ENCODE measurements around the gene SLC9A8.

Gene SLC9A8

DNA sequence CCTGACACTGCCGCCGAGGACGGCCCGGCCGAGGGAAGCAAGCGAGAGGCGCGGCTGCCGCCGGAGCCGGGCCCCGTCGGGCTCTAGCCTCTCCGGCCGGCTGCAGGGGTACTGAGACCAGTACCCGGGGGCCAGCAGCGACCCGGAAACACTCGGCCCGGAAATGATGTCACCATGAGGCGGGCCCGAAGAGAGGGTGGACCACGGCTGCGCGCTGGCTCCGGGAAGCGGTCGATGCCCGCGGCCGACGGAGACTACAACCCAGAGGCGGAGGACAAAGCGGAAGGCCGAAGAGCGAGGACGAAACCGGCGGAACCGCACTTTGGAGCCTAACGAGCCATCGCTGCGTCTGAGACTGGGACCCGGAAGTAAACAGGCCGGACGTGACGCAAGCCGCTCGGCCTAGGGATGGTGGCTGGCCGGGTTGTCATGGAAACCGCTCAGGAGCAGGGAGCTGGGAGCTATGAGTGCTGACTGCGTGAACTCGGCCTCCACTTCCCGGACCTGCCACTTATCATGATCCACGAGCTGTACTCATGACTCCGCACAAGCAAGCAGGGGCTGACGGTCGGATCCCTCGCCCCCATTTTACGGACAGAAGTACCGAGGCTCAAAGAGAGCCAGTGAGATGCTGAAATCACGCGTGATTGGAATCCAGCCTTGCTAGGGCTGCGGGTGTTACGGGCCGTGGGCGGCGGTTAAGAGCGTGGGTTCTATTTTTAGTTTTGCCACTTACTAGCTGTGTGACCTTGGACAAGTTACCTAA is 102.9 kb downstream of the SLC9A8 start, which contains the start of gene SPATA2:
SPATA2 (minus strand) TSS at position 150 of the 766 bp plus-strand sequence. CDS start 7,039 bp downstream, outside the sequence.
- peak; percentile 96 for DNase-seq (ENCODE audit: low spot score)

GRCh38 chr20:49916146-49917002 is 103.7 kb downstream of the SLC9A8 start:
- DNase-seq (ENCODE audit: low spot score): no peak

DNA sequence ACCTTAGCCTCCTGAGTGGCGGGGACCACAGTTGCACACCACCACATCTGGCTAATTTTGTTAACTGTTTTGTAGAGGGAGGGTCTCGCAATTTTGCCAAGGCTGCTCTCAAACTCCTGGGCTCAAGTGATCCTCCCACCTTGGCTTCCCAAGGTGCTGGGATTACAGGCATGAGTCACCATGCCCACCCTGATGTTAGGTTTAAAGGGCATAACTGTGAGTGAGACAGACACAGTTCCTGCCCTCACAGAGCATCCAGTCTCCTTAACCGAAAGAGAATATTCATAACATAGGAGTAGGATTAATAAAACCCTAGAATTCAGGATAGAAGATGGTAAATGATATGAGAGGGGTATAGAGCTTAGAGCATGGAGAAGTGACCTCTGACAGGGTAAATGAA is 105.8 kb downstream of the SLC9A8 start:
- DNase-seq (ENCODE audit: low spot score): no peak

DNA sequence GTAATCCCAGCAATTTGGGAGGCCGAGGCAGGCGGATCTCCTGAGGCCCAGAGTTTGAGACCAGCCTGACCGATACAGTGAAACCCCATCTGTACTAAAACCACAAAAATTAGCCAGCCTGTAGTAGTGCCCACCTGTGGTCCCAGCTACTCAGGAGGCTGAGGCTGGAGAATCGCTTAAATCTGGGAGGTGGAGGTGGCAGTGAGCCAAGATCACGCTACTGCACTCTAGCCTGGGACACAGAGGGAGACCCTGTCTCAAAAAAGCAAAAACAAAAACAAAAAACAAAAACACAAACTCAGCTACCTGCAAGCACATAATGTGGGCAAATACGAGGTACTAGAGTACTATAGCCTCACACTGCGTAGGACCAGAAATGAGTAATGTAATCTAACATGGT is 106.4 kb downstream of the SLC9A8 start:
- DNase-seq (ENCODE audit: low spot score): no peak

GRCh38 chr20:49919461-49919860 is 106.8 kb downstream of the SLC9A8 start:
- DNase-seq (ENCODE audit: low spot score): no peak

GRCh38 chr20:49924247-49924646 is 111.6 kb downstream of the SLC9A8 start:
- DNase-seq (ENCODE audit: low spot score): no peak

- DNase-seq (ENCODE audit: low spot score): no peak
These were observed 113.3 kb downstream of the SLC9A8 start for GRCh38 chr20:49925901-49926454.

DNA sequence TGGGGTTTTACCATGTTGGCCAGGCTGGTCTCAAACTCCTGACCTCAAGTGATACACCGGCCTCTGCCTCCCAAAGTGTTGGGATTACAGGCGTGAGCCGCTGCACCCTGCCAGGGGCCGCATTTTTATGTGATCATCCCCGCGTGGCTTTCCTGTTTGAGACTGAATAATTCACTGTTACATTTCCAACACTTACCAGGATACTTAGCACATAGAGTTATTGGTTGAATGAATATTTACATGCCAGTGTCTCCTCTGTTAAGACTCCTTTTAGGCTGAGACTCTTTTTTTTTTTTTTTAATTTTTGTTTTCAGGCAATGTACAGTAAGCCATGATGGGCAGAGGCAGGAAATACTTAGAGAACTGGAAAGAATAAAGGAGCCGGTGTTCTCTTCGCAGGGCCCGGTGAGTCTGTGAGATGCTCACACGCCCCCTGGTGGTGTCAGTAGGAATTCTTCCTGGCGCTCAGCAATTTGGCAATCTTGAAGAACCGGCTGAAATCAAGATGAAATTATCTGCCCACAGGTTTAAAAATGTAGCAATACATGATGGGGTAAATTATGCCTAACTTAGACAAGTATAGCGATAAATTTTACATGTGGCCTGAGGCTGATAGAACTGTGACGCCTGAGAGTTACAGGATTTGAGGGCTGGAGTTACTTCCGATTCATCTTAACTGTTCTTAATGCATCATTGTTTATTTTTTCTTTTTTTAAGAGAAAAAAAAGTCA is 115.9 kb downstream of the SLC9A8 start:
- DNase-seq (ENCODE audit: low spot score): peak; percentile 82

GRCh38 chr20:49929142-49929494 is 116.5 kb downstream of the SLC9A8 start:
- no peak for DNase-seq (ENCODE audit: low spot score)

DNA sequence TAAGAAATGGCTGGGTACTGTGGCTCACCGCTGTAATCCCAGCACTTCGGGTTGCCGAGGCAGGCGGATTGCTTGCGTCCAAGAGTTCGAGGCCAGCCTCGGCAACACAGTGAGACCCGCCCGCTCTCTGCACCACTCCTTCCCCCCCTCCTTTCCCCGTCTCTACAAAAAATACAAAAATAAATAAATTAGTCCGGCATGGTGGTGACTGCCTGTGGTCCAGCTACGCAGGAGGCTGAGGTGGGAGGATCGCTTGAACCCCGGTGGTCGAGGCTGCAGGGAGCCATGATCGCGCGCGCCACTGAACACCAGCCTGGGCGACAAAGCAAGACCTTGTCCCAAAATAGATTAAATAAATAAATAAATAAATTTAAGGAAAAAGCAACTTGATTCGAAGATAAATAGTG is 123.1 kb downstream of the SLC9A8 start:
- DNase-seq (ENCODE audit: low spot score): no peak

- peak; percentile 95 for DNase-seq (ENCODE audit: low spot score)
These were observed 123.8 kb downstream of the SLC9A8 start, which contains the start of gene RNF114 for GRCh38 chr20:49936153-49937026. Gene RNF114 (plus strand): TSS chr20:49936397. CDS start chr20:49936413, 16 bp downstream.

DNA sequence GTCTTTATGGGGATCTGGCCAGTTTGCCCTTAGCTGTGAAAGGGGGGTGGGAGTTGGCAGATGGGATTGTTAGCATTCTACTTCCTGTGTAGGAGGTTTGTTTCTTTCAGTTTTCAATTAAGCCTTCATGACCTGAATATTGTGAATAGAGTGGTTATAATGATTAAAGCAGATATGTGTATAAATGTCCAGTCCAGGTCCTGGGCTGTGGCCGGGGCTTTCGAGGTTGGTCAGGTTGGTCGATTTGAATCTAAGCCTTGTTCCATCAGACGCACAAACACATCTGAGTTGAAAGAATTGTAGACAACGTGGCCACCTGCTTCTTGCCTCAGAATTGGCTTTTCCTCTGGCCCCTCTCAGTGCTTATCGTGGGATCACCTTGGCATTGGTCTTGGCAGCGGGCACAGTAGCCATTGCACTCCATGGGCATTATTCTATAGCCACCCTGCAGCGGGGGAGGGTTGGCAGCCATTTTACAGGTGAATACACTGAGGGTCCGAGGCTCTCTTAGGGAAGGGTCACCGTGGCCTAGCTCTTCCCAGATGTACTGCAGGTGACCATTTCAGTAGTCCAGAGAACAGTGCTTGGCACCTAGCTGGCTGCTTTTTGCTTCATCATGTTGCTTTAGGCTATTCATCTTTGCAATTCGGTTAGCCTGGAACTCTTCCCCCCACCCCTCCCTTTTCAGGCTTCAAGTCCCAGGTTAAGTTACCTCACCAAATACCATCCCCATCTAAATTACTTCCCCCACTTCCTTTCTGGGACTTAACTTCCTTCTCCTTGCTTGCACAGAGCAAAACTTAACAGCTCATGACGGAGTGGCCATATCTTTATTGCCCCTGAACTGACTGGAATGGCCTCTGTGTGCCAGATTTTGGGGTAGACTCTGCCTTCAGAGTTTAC is 124.7 kb downstream of the SLC9A8 start:
- no peak for DNase-seq (ENCODE audit: low spot score)

DNA sequence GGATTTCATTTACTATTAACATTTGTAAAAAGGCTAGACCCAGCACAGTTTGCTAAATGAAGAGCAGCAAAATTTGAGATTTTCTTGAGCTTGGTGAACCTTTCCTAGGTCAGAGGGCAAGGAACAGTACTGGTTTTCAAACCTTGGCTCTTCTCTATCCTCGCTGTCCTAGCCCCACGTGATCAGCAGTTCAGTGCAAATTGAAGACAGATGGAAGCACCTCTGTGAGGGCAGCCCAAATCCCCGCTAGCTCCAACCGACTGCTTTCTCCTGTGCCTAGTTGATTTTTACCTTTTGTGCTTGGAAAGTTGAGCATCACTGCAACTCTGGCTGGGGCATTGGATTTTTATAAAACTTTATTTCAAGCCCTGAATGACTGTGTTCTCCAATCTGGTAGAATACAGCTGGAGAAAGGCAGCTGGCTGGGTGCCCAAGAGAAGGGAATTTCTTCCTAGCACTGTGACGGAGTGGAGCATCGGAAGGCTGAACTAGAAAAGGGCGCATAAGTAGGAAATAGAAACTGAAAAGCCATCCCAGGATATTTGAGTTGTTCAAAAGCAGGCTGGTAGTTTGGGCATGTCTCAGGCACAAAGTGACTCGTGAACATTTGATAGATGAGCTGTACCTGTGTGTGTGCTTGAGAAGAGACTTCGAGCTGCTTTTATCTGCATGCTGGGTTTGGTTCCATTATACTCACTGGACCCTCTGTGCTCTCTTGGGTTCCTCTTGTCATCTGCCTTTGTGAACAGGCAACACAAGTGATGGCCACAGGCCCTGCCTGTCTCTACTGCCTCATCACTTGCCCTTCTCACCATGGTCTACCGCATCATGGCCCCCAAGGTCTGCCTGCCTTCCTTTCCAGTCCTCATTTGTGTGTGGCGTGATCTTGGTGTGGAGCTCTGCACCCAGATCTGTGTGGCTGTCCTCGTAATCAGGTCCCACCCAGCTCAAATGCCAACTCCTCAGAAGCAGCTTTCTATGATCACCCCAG is 125.8 kb downstream of the SLC9A8 start:
- DNase-seq (ENCODE audit: low spot score): no peak

GRCh38 chr20:49941456-49941855 is 128.8 kb downstream of the SLC9A8 start:
- DNase-seq (ENCODE audit: low spot score): no peak
